ENCODE measurements around the gene PRKAG2.
"Not testable (repeated sequence)": the region's sequence is repeated elsewhere in the genome, so short reads cannot be mapped to it uniquely, and the experiment has no call there.

PRKAG2 gene

GRCh38 chr7:151832656-151833055, 44.3 kb downstream of the PRKAG2 start:
- Mint-ChIP-seq H3K27me3 (no peaks in the 10 kb centered on the region), H3K27ac (no peak overlapping the region), H3K9me3 (no peaks in the 10 kb centered on the region), H3K4me1 (peaks cover 27% of the 10 kb centered on the region), H3K36me3 (peaks cover 4% of the 10 kb centered on the region), H3K4me3 (no peak overlapping the region)

GRCh38 chr7:151832138-151832537, 44.8 kb downstream of the PRKAG2 start:
- Mint-ChIP-seq H3K27me3 (no peaks in the 10 kb centered on the region), H3K9me3 (no peaks in the 10 kb centered on the region), H3K4me3 (no peak overlapping the region), H3K27ac (no peak overlapping the region), H3K36me3 (peaks cover 5% of the 10 kb centered on the region), H3K4me1 (peaks cover 25% of the 10 kb centered on the region)

- Mint-ChIP-seq H3K4me1 (peaks cover 26% of the 10 kb centered on the region), H3K36me3 (peaks cover 5% of the 10 kb centered on the region), H3K9me3 (no peaks in the 10 kb centered on the region), H3K4me3 (no peak overlapping the region), H3K27ac (no peak overlapping the region), H3K27me3 (no peaks in the 10 kb centered on the region)
Measured at GRCh38 chr7:151831606-151832005, 45.3 kb downstream of the PRKAG2 start.

- no peaks in the 10 kb centered on the region for H3K9me3 Mint-ChIP-seq
- no peak overlapping the region for H3K4me3 Mint-ChIP-seq
- no peak overlapping the region for H3K27ac Mint-ChIP-seq
- H3K27me3 Mint-ChIP-seq, result no peaks in the 10 kb centered on the region
- peaks cover 40% of the 10 kb centered on the region for H3K4me1 Mint-ChIP-seq
- H3K36me3 Mint-ChIP-seq, result peaks cover 5% of the 10 kb centered on the region
Measured at GRCh38 chr7:151830121-151830830, 46.6 kb downstream of the PRKAG2 start.

- Mint-ChIP-seq H3K36me3 (peaks cover 5% of the 10 kb centered on the region), H3K4me1 (peaks cover 36% of the 10 kb centered on the region), H3K27me3 (no peaks in the 10 kb centered on the region), H3K9me3 (no peaks in the 10 kb centered on the region), H3K4me3 (no peak overlapping the region), H3K27ac (no peak overlapping the region)
Measured at GRCh38 chr7:151829707-151830106, 47.2 kb downstream of the PRKAG2 start.

- no peaks in the 10 kb centered on the region for H3K9me3 Mint-ChIP-seq
- peaks cover 27% of the 10 kb centered on the region for H3K4me1 Mint-ChIP-seq
Measured at GRCh38 chr7:151827620-151828019, 49.3 kb downstream of the PRKAG2 start.

GRCh38 chr7:151826316-151826715, 50.6 kb downstream of the PRKAG2 start:
- H3K4me1 Mint-ChIP-seq, result peaks cover 31% of the 10 kb centered on the region
- H3K27ac Mint-ChIP-seq, H3K4me3 Mint-ChIP-seq, H3K36me3 Mint-ChIP-seq, H3K27me3 Mint-ChIP-seq, H3K9me3 Mint-ChIP-seq: not testable (repeated sequence)

More at GRCh38 chr7:151827620-151828019, 49.3 kb downstream of the PRKAG2 start:
- no peak overlapping the region for H3K4me3 Mint-ChIP-seq
- H3K27ac Mint-ChIP-seq, result no peak overlapping the region
- H3K27me3 Mint-ChIP-seq, result no peaks in the 10 kb centered on the region
- peaks cover 3% of the 10 kb centered on the region for H3K36me3 Mint-ChIP-seq

GRCh38 chr7:151825721-151826120, 51.2 kb downstream of the PRKAG2 start:
- H3K27ac Mint-ChIP-seq, result no peak overlapping the region

GRCh38 chr7:151824373-151824933, 52.5 kb downstream of the PRKAG2 start:
- Mint-ChIP-seq H3K4me3 (no peak overlapping the region), H3K27ac (no peak overlapping the region), H3K9me3 (no peaks in the 10 kb centered on the region), H3K4me1 (peaks cover 30% of the 10 kb centered on the region), H3K27me3 (no peaks in the 10 kb centered on the region), H3K36me3 (peaks cover 3% of the 10 kb centered on the region)

More at GRCh38 chr7:151825721-151826120, 51.2 kb downstream of the PRKAG2 start:
- Mint-ChIP-seq H3K9me3 (no peaks in the 10 kb centered on the region), H3K36me3 (peaks cover 3% of the 10 kb centered on the region), H3K4me3 (no peak overlapping the region), H3K4me1 (peaks cover 31% of the 10 kb centered on the region), H3K27me3 (no peaks in the 10 kb centered on the region)

- no peaks in the 10 kb centered on the region for H3K9me3 Mint-ChIP-seq
- H3K4me1 Mint-ChIP-seq, result peaks cover 23% of the 10 kb centered on the region
- no peak overlapping the region for H3K27ac Mint-ChIP-seq
- H3K27me3 Mint-ChIP-seq, result no peaks in the 10 kb centered on the region
- H3K4me3 Mint-ChIP-seq, result no peak overlapping the region
- peaks cover 3% of the 10 kb centered on the region for H3K36me3 Mint-ChIP-seq
Measured at GRCh38 chr7:151823566-151824372, 53.1 kb downstream of the PRKAG2 start.

- Mint-ChIP-seq H3K4me3 (no peak overlapping the region), H3K27me3 (no peaks in the 10 kb centered on the region)
Measured at GRCh38 chr7:151822541-151823181, 54.3 kb downstream of the PRKAG2 start.

GRCh38 chr7:151821806-151822540, 54.9 kb downstream of the PRKAG2 start:
- H3K27me3 Mint-ChIP-seq, result no peaks in the 10 kb centered on the region
- H3K36me3 Mint-ChIP-seq, result no peaks in the 10 kb centered on the region
- H3K4me1 Mint-ChIP-seq, result peaks cover 23% of the 10 kb centered on the region
- no peaks in the 10 kb centered on the region for H3K9me3 Mint-ChIP-seq
- no peak overlapping the region for H3K27ac Mint-ChIP-seq
- no peak overlapping the region for H3K4me3 Mint-ChIP-seq

More at GRCh38 chr7:151822541-151823181, 54.3 kb downstream of the PRKAG2 start:
- Mint-ChIP-seq H3K4me1 (peaks cover 23% of the 10 kb centered on the region), H3K36me3 (peaks cover under 1% of the 10 kb centered on the region), H3K9me3 (no peaks in the 10 kb centered on the region), H3K27ac (no peak overlapping the region)

GRCh38 chr7:151821226-151821625, 55.7 kb downstream of the PRKAG2 start:
- no peak overlapping the region for H3K4me3 Mint-ChIP-seq
- no peaks in the 10 kb centered on the region for H3K36me3 Mint-ChIP-seq

GRCh38 chr7:151820491-151821105, 56.3 kb downstream of the PRKAG2 start:
- Mint-ChIP-seq H3K36me3 (no peaks in the 10 kb centered on the region), H3K27ac (no peak overlapping the region), H3K4me3 (no peak overlapping the region), H3K4me1 (peaks cover 14% of the 10 kb centered on the region), H3K9me3 (no peaks in the 10 kb centered on the region), H3K27me3 (no peaks in the 10 kb centered on the region)

More at GRCh38 chr7:151821226-151821625, 55.7 kb downstream of the PRKAG2 start:
- Mint-ChIP-seq H3K27ac (no peak overlapping the region), H3K27me3 (no peaks in the 10 kb centered on the region), H3K9me3 (no peaks in the 10 kb centered on the region), H3K4me1 (peaks cover 17% of the 10 kb centered on the region)

GRCh38 chr7:151819866-151820265, 57.0 kb downstream of the PRKAG2 start:
- no peaks in the 10 kb centered on the region for H3K27me3 Mint-ChIP-seq
- no peak overlapping the region for H3K27ac Mint-ChIP-seq
- peaks cover 13% of the 10 kb centered on the region for H3K4me1 Mint-ChIP-seq
- H3K4me3 Mint-ChIP-seq, result no peak overlapping the region
- H3K9me3 Mint-ChIP-seq, result no peaks in the 10 kb centered on the region
- H3K36me3 Mint-ChIP-seq, result no peaks in the 10 kb centered on the region

Measured in activated naive CD4-positive, alpha-beta T cell treated with anti-CD3 and anti-CD28 coated beads, Interleukin-2, amount 50 U/mL, for 24 hours (primary cell).